HG03097 (cell line): ENCODE results near the gene C1orf141.
"Not testable (repeated sequence)": the region's sequence is repeated elsewhere in the genome, so short reads cannot be mapped to it uniquely, and the experiment has no call there.

Experiments
- ATAC-seq: cut with Tn5 transposase; IDR thresholded peaks from one replicate; pipeline ENCODE4 v1.9.1; 2021; ENCODE audit not compliant: unreplicated experiment, low FRiP score

C1orf141 gene

GRCh38 chr1:67089685-67090208, 45.0 kb downstream of the C1orf141 start:
- ATAC-seq: no peak

GRCh38 chr1:67088440-67088839, 46.3 kb downstream of the C1orf141 start:
- no peak for ATAC-seq

- ATAC-seq: no peak
Observed at GRCh38 chr1:67085326-67085725, 49.4 kb downstream of the C1orf141 start.

- no peak for ATAC-seq
Observed at GRCh38 chr1:67084765-67085318, 49.9 kb downstream of the C1orf141 start.

GRCh38 chr1:67078291-67078690, 56.5 kb downstream of the C1orf141 start:
- no peak for ATAC-seq

DNA sequence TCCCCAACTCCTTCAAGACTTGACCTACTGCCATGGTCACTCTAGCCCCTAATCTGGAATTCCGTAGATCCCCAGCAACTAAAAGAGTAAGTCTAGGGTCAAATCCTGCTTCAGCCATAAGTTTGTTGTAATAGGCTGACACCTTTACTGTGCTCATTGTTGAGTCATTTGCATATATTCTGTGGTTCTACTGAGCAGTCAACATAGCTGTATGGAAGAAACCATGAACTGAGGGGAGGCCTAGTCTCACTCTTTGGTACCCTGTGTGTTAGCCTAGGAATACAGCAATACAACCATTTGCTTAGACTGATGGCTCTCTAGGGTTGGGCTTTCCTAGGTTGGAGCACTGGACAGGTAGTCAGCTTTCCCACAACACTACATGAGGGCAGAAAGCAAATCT, 57.2 kb downstream of the C1orf141 start:
- ATAC-seq: no peak

- no peak for ATAC-seq
Observed at GRCh38 chr1:67072749-67073148, 62.0 kb downstream of the C1orf141 start.

- not testable (repeated sequence) for ATAC-seq
Observed at GRCh38 chr1:67067655-67068054, 67.1 kb downstream of the C1orf141 start.

- no peak for ATAC-seq
Observed at GRCh38 chr1:67062412-67062811, 72.4 kb downstream of the C1orf141 start.

- ATAC-seq: no peak
Observed at GRCh38 chr1:67061266-67061665, 73.5 kb downstream of the C1orf141 start.

- ATAC-seq: no peak
Observed at GRCh38 chr1:67060811-67061218, 74.0 kb downstream of the C1orf141 start.

DNA sequence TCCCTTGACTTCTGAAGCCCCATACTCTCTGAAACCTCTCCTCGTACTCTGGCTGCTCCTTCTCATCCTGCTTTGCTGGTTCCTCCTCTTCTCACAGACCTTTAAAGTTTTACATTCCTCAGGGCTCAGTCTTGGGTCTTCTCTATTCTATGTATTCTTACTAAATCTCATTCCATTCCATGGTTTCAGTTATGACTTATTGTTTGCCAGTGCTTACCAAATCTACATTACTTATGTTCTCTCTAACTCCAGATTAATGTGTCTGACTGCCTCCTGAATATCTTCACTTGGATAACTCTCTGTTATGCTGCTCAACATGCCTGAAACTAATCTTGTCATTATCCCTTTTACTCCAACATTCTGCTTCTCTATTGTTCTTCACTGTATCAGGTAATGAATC, 75.4 kb downstream of the C1orf141 start:
- ATAC-seq: no peak

- no peak for ATAC-seq
Observed at GRCh38 chr1:67058761-67059160, 76.0 kb downstream of the C1orf141 start.

DNA sequence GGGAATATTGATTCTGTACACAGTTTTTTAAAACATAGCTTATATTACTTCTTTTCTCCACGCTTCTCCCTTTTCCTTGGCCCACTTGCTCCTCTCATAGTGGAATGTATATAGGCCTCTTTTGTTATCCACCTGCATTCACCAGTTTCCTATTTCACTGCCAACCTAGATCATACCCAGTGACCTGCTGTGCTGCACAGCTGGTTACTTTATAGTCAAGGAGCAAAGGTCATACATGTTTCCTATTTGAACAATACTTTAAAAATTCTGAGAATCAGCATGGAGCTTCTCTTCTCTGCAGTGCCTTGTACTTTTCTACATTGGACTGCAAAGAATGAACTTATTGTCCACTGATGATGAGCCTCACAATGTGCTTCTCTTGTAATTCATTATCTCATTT, 76.5 kb downstream of the C1orf141 start:
- ATAC-seq: no peak

GRCh38 chr1:67053785-67054772, 80.7 kb downstream of the C1orf141 start, which contains the start of gene SLC35D1:
Gene SLC35D1 (minus strand): TSS chr1:67054148. CDS start chr1:67054013, 135 bp downstream.
- peak; percentile 81 for ATAC-seq

DNA sequence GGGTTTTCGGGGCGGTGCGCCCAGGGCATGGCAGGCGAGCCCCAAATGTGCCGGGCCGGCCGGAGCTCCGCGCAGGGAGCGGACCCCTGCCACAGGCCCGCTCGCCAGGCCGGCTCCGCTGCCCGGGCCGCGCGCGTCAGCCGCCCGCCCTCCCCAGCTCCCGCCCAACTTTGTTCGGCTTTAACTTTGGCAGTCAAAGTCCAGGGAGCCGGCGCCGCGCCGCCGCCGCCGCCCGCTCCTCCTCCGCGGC, 81.3 kb downstream of the C1orf141 start:
- ATAC-seq: peak; percentile 40

- ATAC-seq: peak; percentile 29
Observed at GRCh38 chr1:67052741-67053534, 81.8 kb downstream of the C1orf141 start.

DNA sequence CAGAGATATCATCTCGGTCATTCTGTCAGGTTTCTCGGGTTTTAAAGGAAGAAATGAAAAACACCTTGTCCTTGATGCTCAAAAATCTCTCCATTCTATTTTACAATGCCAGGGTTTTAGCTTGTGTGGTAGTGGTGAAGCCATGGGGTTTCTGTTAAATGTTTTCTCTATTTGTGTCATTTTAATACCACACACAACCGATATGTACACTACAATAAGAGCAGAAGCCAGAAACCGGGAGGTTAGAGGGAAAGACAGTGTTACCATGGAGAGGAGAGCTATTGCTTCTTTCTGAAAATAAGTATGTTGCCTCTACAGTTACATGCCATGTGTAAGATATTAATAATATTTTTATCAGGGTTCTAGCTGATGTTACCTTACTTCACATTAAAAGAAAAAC, 83.6 kb downstream of the C1orf141 start:
- ATAC-seq: no peak

DNA sequence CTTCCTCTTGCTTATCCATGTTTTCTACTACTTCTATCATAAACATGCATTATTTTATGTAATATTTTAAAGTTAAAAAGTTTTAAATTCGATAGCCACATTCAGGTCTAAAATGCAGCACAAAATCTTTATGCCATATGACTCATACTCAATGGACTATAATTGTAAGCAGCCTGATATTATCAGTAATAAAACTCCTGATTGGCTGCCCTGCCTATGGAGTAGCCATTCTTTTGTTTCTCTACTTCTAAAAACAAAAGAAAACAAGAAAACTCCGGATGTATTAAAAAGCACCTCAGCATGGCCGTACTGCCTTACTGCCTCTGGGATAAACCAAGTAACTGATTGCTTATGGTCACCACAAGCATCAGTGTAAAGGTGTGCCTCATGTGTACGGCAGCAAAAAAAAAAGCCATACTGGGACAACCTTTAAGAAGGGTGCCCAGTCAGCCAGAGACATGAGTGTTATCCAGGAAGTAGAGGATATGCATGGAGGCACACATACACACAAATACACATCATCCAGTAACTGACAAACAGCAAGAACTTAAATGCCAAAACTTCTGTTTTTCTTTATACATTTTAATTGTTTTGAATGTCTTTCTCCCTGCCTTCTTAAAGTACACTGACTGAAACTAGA, 90.0 kb downstream of the C1orf141 start:
- ATAC-seq: no peak

- ATAC-seq: no peak
Observed at GRCh38 chr1:67043366-67043765, 91.4 kb downstream of the C1orf141 start.
